ENCODE results near the gene EYS.

Gene EYS

DNA sequence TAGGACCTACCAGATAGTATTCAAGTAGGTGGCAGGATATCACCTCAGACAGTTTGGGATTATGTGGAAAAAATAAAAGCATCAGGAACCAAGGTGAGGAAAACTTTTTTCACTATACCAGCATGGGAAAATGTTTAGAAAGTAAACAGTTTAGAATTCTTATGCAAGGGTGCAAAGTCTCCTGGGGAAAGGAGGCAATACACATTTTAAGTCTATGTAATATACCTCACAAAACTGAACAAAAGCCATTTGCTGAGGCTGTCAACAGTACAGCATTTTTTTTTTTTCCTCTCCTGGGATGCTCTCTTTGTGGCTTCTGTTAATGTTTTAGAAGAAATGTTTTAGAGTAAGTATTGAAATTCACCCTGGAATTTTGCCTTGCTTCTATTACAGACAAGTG, 1997.9 kb downstream of the EYS start:
- Histone ChIP-seq H3K4me2 (ENCODE audit: low read length) (no peak overlapping the region), H3K9ac (ENCODE audit: low read depth, low read length) (no peak overlapping the region), H3K4me3 (ENCODE audit: low read length) (no peak overlapping the region), H3K4me1 (ENCODE audit: control insufficient read depth, insufficient read depth, low read length) (no peaks in the 10 kb centered on the region), H3K36me3 (ENCODE audit: insufficient read depth, low read length) (peaks cover 69% of the 10 kb centered on the region), H3K9me3 (replicated peaks; ENCODE audit: low read length) (no peaks in the 10 kb centered on the region), H3K27me3 (ENCODE audit: control insufficient read depth, insufficient read depth, low read length) (no peaks in the 10 kb centered on the region)

DNA sequence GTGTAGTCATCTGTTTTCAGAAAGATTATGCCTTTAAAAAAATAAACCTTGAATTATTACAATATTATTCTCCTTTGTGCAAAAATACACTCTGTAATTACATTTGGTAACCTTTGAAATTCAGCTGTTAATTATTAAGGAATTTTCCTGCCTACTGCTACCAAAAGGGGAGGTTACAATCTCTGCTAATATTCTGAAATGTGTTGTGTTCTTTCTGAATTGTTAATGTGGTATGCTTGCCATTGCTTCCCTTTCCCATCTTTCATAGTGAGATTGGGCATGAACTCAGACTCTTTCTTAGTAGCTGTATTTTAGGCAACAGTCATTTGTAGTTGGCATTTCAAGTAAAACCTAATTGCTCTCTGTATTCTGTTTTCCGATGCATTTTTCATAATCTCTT, 1998.4 kb downstream of the EYS start:
- H3K4me3 ChIP-seq (ENCODE audit: low read length), result no peak overlapping the region
- no peaks in the 10 kb centered on the region for H3K4me1 ChIP-seq (ENCODE audit: control insufficient read depth, insufficient read depth, low read length)
- H3K9me3 ChIP-seq (replicated peaks; ENCODE audit: low read length), result no peaks in the 10 kb centered on the region
- no peak overlapping the region for H3K4me2 ChIP-seq (ENCODE audit: low read length)
- H3K36me3 ChIP-seq (ENCODE audit: insufficient read depth, low read length), result peaks cover 72% of the 10 kb centered on the region
- H3K27me3 ChIP-seq (ENCODE audit: control insufficient read depth, insufficient read depth, low read length), result no peaks in the 10 kb centered on the region
- no peak overlapping the region for H3K9ac ChIP-seq (ENCODE audit: low read depth, low read length)

DNA sequence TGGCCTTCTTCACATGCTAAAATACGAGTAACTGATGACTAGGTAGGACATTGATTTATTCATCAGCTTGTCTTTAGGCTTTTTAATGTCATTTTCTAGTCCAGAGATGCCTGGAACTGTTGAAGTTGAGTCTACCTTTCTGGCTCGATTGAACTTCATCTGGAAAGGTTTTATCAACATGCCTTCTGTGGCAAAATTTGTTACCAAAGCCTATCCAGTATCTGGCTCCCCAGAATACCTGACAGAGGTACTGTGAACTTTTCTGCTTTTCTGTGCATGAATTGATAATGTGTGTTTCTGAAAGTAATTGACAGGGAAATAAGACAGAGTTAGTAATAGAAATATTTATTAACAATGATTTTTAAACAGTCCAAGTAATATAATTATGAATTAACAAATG, 2000.4 kb downstream of the EYS start:
- no peaks in the 10 kb centered on the region for H3K9me3 ChIP-seq (replicated peaks; ENCODE audit: low read length)
- H3K36me3 ChIP-seq (ENCODE audit: insufficient read depth, low read length), result peaks cover 58% of the 10 kb centered on the region
- no peak overlapping the region for H3K9ac ChIP-seq (ENCODE audit: low read depth, low read length)
- no peaks in the 10 kb centered on the region for H3K27me3 ChIP-seq (ENCODE audit: control insufficient read depth, insufficient read depth, low read length)
- H3K4me2 ChIP-seq (ENCODE audit: low read length), result no peak overlapping the region
- no peaks in the 10 kb centered on the region for H3K4me1 ChIP-seq (ENCODE audit: control insufficient read depth, insufficient read depth, low read length)
- H3K4me3 ChIP-seq (ENCODE audit: low read length), result no peak overlapping the region

DNA sequence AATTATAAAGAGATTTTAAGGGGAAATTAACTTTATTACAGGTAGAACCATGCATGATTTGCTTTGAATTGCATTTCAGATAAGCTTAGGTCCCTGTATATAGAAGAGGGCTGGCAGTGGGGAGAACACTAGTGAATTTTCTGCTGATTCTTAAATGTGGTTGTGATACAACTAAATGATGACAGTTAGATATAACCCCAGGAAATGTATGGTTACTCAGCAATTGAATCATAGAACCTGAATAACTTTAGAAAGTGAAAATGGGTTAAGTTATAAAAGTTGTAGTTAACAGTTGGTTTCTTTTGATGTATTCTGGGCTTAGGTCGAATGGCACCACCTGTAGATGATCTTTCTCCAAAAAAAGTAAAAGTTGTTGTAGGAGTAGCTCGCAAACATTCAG, 2001.3 kb downstream of the EYS start:
- H3K4me2 ChIP-seq (ENCODE audit: low read length), result no peak overlapping the region
- no peaks in the 10 kb centered on the region for H3K27me3 ChIP-seq (ENCODE audit: control insufficient read depth, insufficient read depth, low read length)
- peaks cover 53% of the 10 kb centered on the region for H3K36me3 ChIP-seq (ENCODE audit: insufficient read depth, low read length)

DNA sequence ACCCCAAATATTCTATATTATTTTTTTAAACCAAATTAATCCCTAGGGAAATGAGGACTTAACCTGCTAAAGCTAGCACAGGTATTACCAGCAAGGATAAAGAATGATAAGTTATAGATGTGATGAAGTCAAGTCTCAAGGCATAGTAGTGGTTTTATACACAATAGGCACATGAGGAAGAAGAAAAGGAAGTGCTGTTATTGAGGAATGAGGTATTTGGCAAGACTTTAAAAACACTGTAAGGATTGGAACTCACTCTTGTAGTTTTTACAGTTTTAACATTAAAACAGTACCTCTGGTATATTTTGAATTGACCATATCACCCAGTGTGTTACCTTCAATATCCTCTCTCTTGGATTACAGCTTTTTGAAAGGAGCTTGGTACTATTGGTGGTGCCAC, 2016.8 kb downstream of the EYS start:
- no peaks in the 10 kb centered on the region for H3K36me3 ChIP-seq (ENCODE audit: insufficient read depth, low read length)
- no peak overlapping the region for H3K4me2 ChIP-seq (ENCODE audit: low read length)
- H3K4me1 ChIP-seq (ENCODE audit: control insufficient read depth, insufficient read depth, low read length), result no peaks in the 10 kb centered on the region
- no peaks in the 10 kb centered on the region for H3K27me3 ChIP-seq (ENCODE audit: control insufficient read depth, insufficient read depth, low read length)
- no peak overlapping the region for H3K4me3 ChIP-seq (ENCODE audit: low read length)
- H3K9ac ChIP-seq (ENCODE audit: low read depth, low read length), result no peak overlapping the region
- no peaks in the 10 kb centered on the region for H3K9me3 ChIP-seq (replicated peaks; ENCODE audit: low read length)

More for the DNA sequence above, 2001.3 kb downstream of the EYS start:
- no peak overlapping the region for H3K4me3 ChIP-seq (ENCODE audit: low read length)
- H3K9ac ChIP-seq (ENCODE audit: low read depth, low read length), result no peak overlapping the region
- H3K4me1 ChIP-seq (ENCODE audit: control insufficient read depth, insufficient read depth, low read length), result no peaks in the 10 kb centered on the region
- no peaks in the 10 kb centered on the region for H3K9me3 ChIP-seq (replicated peaks; ENCODE audit: low read length)

DNA sequence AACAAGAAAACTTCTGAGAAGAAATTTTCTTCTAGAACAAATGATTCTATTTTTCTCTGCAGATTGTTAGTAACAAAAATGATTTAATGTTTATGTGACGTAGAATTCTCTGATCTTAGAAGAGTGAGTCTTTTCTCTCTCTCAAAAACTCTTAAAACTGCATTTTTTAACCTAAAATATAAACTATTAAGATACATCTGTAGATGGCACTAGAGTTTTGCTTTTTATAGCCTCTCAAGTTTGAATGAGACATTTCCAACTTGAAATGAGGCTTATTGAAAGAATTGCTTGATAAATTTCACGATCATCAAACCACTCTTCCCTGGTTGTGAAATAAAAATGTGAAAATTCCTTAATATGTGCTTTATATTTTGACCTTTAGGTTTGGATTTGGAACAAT, 2017.6 kb downstream of the EYS start:
- H3K27me3 ChIP-seq (ENCODE audit: control insufficient read depth, insufficient read depth, low read length), result no peaks in the 10 kb centered on the region
- peaks cover 5% of the 10 kb centered on the region for H3K36me3 ChIP-seq (ENCODE audit: insufficient read depth, low read length)
- no peaks in the 10 kb centered on the region for H3K9me3 ChIP-seq (replicated peaks; ENCODE audit: low read length)
- no peak overlapping the region for H3K9ac ChIP-seq (ENCODE audit: low read depth, low read length)
- no peaks in the 10 kb centered on the region for H3K4me1 ChIP-seq (ENCODE audit: control insufficient read depth, insufficient read depth, low read length)
- H3K4me3 ChIP-seq (ENCODE audit: low read length), result no peak overlapping the region
- no peak overlapping the region for H3K4me2 ChIP-seq (ENCODE audit: low read length)

DNA sequence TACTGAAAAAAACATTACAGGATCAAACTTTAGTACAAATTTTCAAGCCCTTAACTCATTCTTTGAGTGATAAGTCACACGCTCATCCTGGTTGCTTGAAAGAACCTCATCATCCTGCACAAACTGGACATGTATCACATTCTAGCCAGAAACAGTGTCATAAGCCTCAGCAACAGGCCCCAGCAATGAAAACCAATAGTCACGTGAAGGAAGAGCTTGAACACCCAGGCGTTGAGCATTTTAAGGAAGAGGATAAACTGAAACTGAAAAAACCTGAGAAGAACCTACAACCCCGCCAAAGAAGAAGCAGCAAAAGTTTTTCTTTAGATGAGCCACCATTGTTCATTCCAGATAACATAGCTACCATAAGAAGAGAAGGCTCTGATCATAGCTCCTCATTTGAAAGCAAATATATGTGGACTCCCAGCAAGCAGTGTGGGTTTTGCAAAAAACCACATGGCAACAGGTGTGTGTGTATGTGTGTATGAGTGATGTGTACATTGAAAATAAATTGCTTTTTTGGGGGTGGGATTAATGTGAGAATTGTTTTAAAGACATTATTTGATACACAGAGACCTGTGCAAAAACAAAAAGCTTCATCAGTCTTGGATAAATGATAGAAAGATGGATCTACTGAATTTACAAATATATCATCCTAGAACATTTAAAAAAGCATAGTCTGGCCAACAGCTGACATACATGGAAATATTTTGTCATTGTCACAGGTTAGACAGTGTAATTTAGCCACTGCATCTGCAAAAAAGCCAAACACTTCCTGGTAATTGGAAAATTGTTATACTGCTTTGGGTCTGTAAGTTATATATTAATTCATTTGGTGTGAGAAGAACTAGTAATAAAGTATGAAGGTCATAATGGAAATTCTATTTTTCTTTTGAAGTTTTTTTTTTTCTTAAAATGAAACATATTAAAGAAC, 2021.3 kb downstream of the EYS start:
- H3K9me3 ChIP-seq (replicated peaks; ENCODE audit: low read length), result no peaks in the 10 kb centered on the region
- peaks cover 8% of the 10 kb centered on the region for H3K36me3 ChIP-seq (ENCODE audit: insufficient read depth, low read length)
- H3K4me1 ChIP-seq (ENCODE audit: control insufficient read depth, insufficient read depth, low read length), result no peaks in the 10 kb centered on the region
- no peak overlapping the region for H3K4me2 ChIP-seq (ENCODE audit: low read length)
- no peak overlapping the region for H3K9ac ChIP-seq (ENCODE audit: low read depth, low read length)
- H3K4me3 ChIP-seq (ENCODE audit: low read length), result no peak overlapping the region
- H3K27me3 ChIP-seq (ENCODE audit: control insufficient read depth, insufficient read depth, low read length), result no peaks in the 10 kb centered on the region

DNA sequence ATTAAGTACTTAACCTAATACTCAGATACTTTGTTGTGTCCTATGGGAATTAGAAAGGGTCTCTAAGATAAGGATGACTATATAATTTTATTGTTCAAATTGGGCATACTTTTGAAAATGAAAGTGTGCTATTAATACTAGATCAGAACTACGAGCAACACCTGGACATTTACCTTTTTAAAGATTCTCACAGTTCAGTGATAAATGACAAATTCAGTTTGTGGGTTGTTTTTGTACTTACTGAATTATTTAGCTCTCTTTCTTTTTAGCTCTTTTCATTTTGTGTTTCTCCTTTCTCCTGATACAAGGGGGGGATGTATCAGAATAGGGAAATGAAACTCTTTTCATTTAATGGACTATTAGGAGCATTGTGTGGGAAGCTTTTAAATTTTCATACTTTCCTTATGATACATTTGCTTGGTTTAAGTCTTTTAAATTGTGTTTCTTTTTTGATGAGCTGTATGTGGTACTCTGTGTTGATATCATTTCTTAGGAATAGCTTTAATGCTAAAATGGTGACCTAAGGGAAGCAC, 2023.9 kb downstream of the EYS start:
- Histone ChIP-seq H3K9ac (ENCODE audit: low read depth, low read length) (no peak overlapping the region), H3K4me1 (ENCODE audit: control insufficient read depth, insufficient read depth, low read length) (no peaks in the 10 kb centered on the region), H3K27me3 (ENCODE audit: control insufficient read depth, insufficient read depth, low read length) (no peaks in the 10 kb centered on the region), H3K4me3 (ENCODE audit: low read length) (no peak overlapping the region), H3K4me2 (ENCODE audit: low read length) (no peak overlapping the region), H3K36me3 (ENCODE audit: insufficient read depth, low read length) (peaks cover 8% of the 10 kb centered on the region), H3K9me3 (replicated peaks; ENCODE audit: low read length) (no peaks in the 10 kb centered on the region)

DNA sequence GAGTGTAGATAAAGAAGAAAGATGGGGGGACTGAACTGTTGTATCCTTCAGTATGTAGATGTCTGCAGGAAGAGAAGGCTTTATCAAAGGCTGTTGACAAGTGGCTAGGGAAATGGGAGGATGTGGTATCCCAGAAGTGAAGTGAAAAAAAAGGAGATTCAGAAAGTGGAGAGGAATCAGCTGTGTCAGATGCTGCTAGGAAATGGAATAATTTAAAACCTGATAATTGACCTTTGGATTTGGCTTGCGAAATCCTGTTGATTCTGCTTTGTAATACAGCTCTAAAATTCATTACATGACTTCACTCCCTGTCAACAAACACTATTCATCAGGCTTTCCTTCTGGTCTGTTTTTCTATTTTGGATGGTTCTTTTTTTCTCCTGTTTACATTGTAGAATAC, 2029.7 kb downstream of the EYS start:
- no peak overlapping the region for H3K9ac ChIP-seq (ENCODE audit: low read depth, low read length)
- H3K27me3 ChIP-seq (ENCODE audit: control insufficient read depth, insufficient read depth, low read length), result no peaks in the 10 kb centered on the region
- no peak overlapping the region for H3K4me3 ChIP-seq (ENCODE audit: low read length)
- H3K4me1 ChIP-seq (ENCODE audit: control insufficient read depth, insufficient read depth, low read length), result no peaks in the 10 kb centered on the region
- H3K4me2 ChIP-seq (ENCODE audit: low read length), result no peak overlapping the region
- no peaks in the 10 kb centered on the region for H3K36me3 ChIP-seq (ENCODE audit: insufficient read depth, low read length)
- H3K9me3 ChIP-seq (replicated peaks; ENCODE audit: low read length), result no peaks in the 10 kb centered on the region

DNA sequence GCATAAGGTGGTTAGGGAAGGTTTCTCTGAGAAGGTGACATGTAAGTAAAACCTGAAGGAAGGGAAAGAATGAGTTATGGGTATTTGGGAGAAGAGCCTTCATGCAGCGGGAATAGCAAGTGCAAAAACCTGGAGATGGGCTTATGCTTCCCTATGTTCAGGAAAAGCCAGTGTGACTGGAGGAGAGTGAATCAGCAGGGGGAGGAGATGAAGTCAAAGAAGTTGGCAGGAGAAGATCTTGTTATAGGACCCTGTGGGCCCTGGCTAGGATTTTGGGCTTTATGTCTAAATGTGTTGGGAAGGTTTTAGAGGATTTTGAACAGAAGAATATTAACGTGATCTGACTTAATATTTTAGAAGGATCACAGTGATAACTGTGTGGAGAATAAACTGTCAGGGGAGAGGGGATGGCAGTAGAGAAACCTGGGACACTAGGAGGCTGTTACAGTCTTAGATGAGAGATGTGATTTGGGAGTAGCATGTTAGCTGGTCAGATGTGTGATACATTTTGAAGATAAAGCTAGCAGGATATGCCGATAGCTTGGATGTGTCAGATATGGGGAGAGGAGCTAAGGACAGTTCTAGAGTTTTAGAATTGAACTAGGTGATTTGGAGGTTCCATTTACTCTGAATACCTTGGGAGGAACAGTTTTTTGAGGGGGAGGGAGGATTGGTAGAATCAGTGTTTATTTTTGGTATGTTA, 2030.5 kb downstream of the EYS start:
- Histone ChIP-seq H3K4me2 (ENCODE audit: low read length) (no peak overlapping the region), H3K4me3 (ENCODE audit: low read length) (no peak overlapping the region), H3K27me3 (ENCODE audit: control insufficient read depth, insufficient read depth, low read length) (no peaks in the 10 kb centered on the region), H3K36me3 (ENCODE audit: insufficient read depth, low read length) (no peaks in the 10 kb centered on the region), H3K9me3 (replicated peaks; ENCODE audit: low read length) (no peaks in the 10 kb centered on the region), H3K9ac (ENCODE audit: low read depth, low read length) (no peak overlapping the region), H3K4me1 (ENCODE audit: control insufficient read depth, insufficient read depth, low read length) (no peaks in the 10 kb centered on the region)

DNA sequence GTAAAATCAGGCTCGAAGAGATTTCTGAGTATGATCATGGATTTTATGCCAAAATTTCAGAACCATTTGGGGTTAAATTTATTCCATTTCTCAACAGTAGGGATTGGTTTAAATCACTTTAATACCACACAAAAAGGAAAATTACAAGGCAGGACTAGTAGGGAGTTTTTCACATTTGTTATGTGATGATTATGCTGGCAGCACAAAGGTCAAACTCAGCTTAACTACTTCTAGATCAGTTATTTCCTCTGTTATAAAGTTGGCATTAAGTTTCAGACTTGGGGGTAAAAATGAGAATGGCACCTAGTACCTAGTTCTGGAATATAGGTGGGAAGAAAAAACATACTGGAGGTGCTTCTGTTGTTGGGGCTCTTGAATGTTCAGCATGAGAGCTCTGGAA, 2031.9 kb downstream of the EYS start:
- H3K9ac ChIP-seq (ENCODE audit: low read depth, low read length), result no peak overlapping the region
- H3K36me3 ChIP-seq (ENCODE audit: insufficient read depth, low read length), result no peaks in the 10 kb centered on the region
- H3K9me3 ChIP-seq (replicated peaks; ENCODE audit: low read length), result no peaks in the 10 kb centered on the region
- no peaks in the 10 kb centered on the region for H3K27me3 ChIP-seq (ENCODE audit: control insufficient read depth, insufficient read depth, low read length)
- H3K4me2 ChIP-seq (ENCODE audit: low read length), result no peak overlapping the region
- H3K4me1 ChIP-seq (ENCODE audit: control insufficient read depth, insufficient read depth, low read length), result no peaks in the 10 kb centered on the region
- H3K4me3 ChIP-seq (ENCODE audit: low read length), result no peak overlapping the region

Measured in skeletal muscle satellite cell (primary cell).